ENCODE results near the gene HOXA9. TPM values are rescaled to one million over a fixed set of nuclear protein-coding genes. Genes with fewer than 3 reads are reported as not detected.

Gene HOXA9
- total RNA-seq, 2 experiments from 2014 or later: not detected

- POLR2A ChIA-PET: no interaction called here
- H3K4me1 ChIP-seq (ENCODE audit: insufficient read depth, low read length, poor library complexity, severe bottlenecking): no peaks in the 10 kb centered on the region
- CTCF ChIA-PET (ENCODE audit: unreplicated experiment): no interaction called here
- no peak overlapping the region for H3K27ac ChIP-seq (ENCODE audit: low read depth, low read length, poor library complexity, severe bottlenecking)
- no peak overlapping the region for H2AFZ ChIP-seq (ENCODE audit: low read length)
- BruUV-seq (replicated peaks): no TSS peak
- no peaks in the 10 kb centered on the region for H3K9me2 ChIP-seq (ENCODE audit: insufficient read depth, low read length)
- no peaks in the 10 kb centered on the region for H3K79me2 ChIP-seq (ENCODE audit: insufficient read depth, low read depth, low read length)
- no peaks in the 10 kb centered on the region for H3K9me3 ChIP-seq (ENCODE audit: low read length)
- no peak for TF ChIP-seq CTCF (conservative IDR thresholded peaks at IDR 0.05; ENCODE audit: low read length)
- no peak for TF ChIP-seq EZH2phosphoT487 (IDR thresholded peaks at IDR 0.05; ENCODE audit: borderline replicate concordance, low read depth, low read length)
- H4K20me1 ChIP-seq (ENCODE audit: insufficient read depth, low read length): no peaks in the 10 kb centered on the region
- H3K4me3 ChIP-seq (ENCODE audit: low read depth, low read length, poor library complexity, severe bottlenecking): no peak overlapping the region
- intact Hi-C loops (cut with micrococcal nuclease; ENCODE audit: unreplicated experiment): no loop called here
- no peak overlapping the region for H3K4me2 ChIP-seq (ENCODE audit: low read length)
- no peak for DNase-seq (ENCODE audit: low spot score)
- peaks cover 13% of the 10 kb centered on the region for H3K36me3 ChIP-seq (ENCODE audit: insufficient read depth, low read length)
These were observed 25.8 kb downstream of the HOXA9 start for GRCh38 chr7:27139334-27140125.

GRCh38 chr7:27138985-27139333, 26.4 kb downstream of the HOXA9 start:
- BruUV-seq (replicated peaks): no TSS peak
- ChIA-PET CTCF (ENCODE audit: unreplicated experiment) (no interaction called here), POLR2A (no interaction called here)
- Histone ChIP-seq H3K36me3 (ENCODE audit: insufficient read depth, low read length) (peaks cover 8% of the 10 kb centered on the region; the same call in 1 of the 2 replicates), H2AFZ (ENCODE audit: low read length) (no peak overlapping the region), H3K79me2 (ENCODE audit: insufficient read depth, low read depth, low read length) (no peaks in the 10 kb centered on the region), H3K27ac (ENCODE audit: low read depth, low read length, poor library complexity, severe bottlenecking) (no peak overlapping the region), H3K4me1 (ENCODE audit: insufficient read depth, low read length, poor library complexity, severe bottlenecking) (no peaks in the 10 kb centered on the region), H3K9me3 (ENCODE audit: low read length) (no peaks in the 10 kb centered on the region), H3K4me2 (ENCODE audit: low read length) (no peak overlapping the region), H3K9me2 (ENCODE audit: insufficient read depth, low read length) (no peaks in the 10 kb centered on the region), H3K4me3 (ENCODE audit: low read depth, low read length, poor library complexity, severe bottlenecking) (no peak overlapping the region), H4K20me1 (ENCODE audit: insufficient read depth, low read length) (no peaks in the 10 kb centered on the region)
- intact Hi-C loops (cut with micrococcal nuclease; ENCODE audit: unreplicated experiment): no loop called here
- TF ChIP-seq EZH2phosphoT487 (IDR thresholded peaks at IDR 0.05; ENCODE audit: borderline replicate concordance, low read depth, low read length): no peak
- no peak for TF ChIP-seq CTCF (conservative IDR thresholded peaks at IDR 0.05; ENCODE audit: low read length)
- DNase-seq (ENCODE audit: low spot score): no peak

DNA sequence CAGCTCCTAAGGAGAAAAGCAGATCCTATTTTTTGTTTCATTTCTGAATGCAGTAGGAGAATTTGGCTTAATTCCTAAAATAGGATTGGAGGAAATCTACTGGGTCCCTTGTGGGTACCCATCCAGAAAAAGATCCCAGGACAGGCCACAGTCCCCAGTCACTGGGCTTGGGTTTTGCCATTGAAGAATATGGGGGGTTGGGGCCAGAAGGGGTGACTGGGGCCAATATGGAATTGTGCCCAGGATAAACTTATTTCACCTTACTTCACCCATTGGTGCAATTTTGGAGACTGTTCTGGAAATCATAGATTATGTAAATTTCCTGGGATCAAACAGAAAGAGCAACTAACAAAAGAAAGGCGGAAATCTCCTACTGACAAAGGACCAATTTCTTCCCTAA, 26.9 kb downstream of the HOXA9 start:
- intact Hi-C loops (cut with micrococcal nuclease; ENCODE audit: unreplicated experiment): no loop called here
- Histone ChIP-seq H3K27ac (ENCODE audit: low read depth, low read length, poor library complexity, severe bottlenecking) (no peak overlapping the region), H3K9me3 (ENCODE audit: low read length) (no peaks in the 10 kb centered on the region), H3K9me2 (ENCODE audit: insufficient read depth, low read length) (no peaks in the 10 kb centered on the region), H3K36me3 (ENCODE audit: insufficient read depth, low read length) (0 out of 2 replicates have a peak, but pooled peaks cover 5% of the 10 kb centered on the region), H4K20me1 (ENCODE audit: insufficient read depth, low read length) (no peaks in the 10 kb centered on the region), H3K79me2 (ENCODE audit: insufficient read depth, low read depth, low read length) (no peaks in the 10 kb centered on the region), H2AFZ (ENCODE audit: low read length) (no peak overlapping the region), H3K4me3 (ENCODE audit: low read depth, low read length, poor library complexity, severe bottlenecking) (no peak overlapping the region), H3K4me2 (ENCODE audit: low read length) (no peak overlapping the region), H3K4me1 (ENCODE audit: insufficient read depth, low read length, poor library complexity, severe bottlenecking) (no peaks in the 10 kb centered on the region)
- BruUV-seq (replicated peaks): no TSS peak
- POLR2A ChIA-PET: no interaction called here
- CTCF ChIA-PET (ENCODE audit: unreplicated experiment): no interaction called here
- no peak for TF ChIP-seq EZH2phosphoT487 (IDR thresholded peaks at IDR 0.05; ENCODE audit: borderline replicate concordance, low read depth, low read length)
- TF ChIP-seq CTCF (conservative IDR thresholded peaks at IDR 0.05; ENCODE audit: low read length): no peak
- DNase-seq (ENCODE audit: low spot score): no peak

Data from OCI-LY7 (cell line).